HuH-7.5 (cell line): ENCODE results near the gene NKAIN1.
A peak's percentile ranks its signal among the peaks of the same experiment; 100 is the strongest.
"Not testable (repeated sequence)": the region's sequence is repeated elsewhere in the genome, so short reads cannot be mapped to it uniquely, and the experiment has no call there.

Experiments used
- DNase-seq: peaks from one replicate; pipeline ENCODE4 v3.0.0; 2011; ENCODE audit warnings: low spot score

The NKAIN1 gene

GRCh38 chr1:31239653-31240241 lies at the start of gene NKAIN1:
NKAIN1 (minus strand) TSS chr1:31239887; CDS start chr1:31239547, 340 bp downstream.
- DNase-seq, result peak; percentile 58

DNA sequence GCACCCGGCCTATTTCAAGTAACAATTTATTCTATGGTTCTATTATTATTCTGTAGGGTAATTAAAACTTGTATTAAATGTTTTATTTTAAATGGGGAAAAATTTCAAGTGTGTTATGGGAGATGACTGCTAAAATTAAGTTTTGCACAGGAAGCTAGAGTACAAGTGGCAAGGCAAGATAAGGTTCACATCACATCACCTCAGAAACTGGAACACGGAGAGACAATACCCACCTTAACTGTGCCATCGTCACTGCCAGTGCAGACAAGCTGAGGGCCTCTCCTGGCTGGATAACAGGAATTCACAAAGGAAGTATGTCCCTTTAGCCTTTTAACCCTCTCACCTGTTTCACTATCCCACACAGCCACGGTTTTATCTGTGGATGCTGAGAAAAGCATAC lies 49.3 kb upstream of the NKAIN1 start:
- DNase-seq, result no peak

- not testable (repeated sequence) for DNase-seq
These were observed 48.1 kb upstream of the NKAIN1 start for GRCh38 chr1:31287791-31288190.

DNA sequence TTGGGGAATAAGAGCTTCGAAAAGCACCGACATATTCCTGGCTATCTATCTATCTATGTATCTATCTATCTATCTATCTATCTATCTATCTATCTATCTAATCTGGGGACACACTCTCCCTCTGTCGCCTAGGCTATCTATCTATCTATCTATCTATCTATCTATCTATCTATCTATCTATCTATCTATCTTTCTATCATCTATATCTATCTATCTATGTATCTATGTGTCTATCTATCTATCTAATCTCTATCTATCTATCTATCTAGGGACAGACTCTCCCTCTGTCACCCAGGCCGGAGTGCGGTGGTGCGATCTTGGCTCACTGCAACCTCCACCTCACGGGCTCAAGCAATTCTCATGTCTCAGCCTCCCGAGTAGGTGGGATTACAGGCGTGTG lies 42.7 kb upstream of the NKAIN1 start:
- not testable (repeated sequence) for DNase-seq

- no peak for DNase-seq
These were observed 33.9 kb upstream of the NKAIN1 start for GRCh38 chr1:31273619-31274018.

DNA sequence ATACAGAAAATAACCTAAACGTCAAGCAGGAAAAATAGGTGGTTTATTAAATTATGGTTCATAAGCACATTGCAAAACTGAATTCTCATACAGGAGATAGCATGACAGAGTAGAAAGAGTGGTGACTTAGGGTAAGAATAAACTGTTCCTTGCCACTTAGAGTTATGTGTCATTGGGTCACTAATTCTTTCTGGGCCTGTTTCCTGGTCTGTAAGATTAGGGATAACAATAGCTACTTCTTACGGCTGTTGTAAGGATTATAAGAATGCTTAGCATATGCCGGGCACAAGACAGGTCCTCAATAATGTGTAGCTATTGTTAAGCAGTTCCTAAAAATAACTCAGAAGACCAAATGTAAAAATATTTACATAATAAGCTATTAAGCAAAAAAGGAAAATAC lies 32.7 kb upstream of the NKAIN1 start:
- no peak for DNase-seq

DNA sequence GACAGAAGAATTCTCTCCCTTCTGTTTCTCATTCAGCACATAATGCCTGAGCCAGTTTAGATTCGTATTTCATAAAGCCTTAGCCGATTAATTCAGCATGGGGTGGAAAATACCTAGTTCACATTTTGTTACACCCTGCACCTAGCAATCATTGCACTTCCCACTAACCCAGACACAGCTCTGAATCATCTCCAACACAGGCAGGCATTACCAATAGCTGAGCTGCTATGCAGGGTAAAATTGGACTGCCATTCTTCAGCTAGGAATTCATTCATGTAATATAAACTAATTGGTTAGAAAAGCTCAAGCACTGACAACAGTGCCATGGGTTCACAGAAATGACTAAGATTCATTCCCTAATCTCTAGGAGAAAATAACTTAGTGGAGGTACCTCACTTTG lies 26.9 kb upstream of the NKAIN1 start:
- no peak for DNase-seq

GRCh38 chr1:31264790-31265386 lies 25.2 kb upstream of the NKAIN1 start:
- no peak for DNase-seq

- no peak for DNase-seq
These were observed 23.7 kb upstream of the NKAIN1 start for GRCh38 chr1:31263408-31263807.

DNA sequence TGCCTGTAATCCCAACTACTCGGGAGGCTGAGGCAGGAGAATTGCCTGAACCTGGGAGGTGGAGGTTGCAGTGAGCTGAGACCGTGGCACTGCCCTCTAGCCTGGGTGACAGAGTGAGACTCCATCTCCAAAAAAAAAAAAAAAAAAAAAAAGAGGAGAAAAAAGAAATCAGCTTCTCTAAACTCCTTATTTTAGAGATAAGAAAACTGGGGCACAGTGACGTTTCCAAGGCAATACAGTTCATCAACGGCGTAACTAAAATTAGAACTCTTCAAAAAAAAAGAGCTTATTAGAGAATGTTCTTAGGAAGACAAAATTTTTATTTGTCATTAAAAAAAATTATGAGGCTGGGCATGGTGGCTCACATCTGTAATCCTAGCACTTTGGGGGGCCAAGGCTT lies 22.7 kb upstream of the NKAIN1 start:
- DNase-seq, result not testable (repeated sequence)

DNA sequence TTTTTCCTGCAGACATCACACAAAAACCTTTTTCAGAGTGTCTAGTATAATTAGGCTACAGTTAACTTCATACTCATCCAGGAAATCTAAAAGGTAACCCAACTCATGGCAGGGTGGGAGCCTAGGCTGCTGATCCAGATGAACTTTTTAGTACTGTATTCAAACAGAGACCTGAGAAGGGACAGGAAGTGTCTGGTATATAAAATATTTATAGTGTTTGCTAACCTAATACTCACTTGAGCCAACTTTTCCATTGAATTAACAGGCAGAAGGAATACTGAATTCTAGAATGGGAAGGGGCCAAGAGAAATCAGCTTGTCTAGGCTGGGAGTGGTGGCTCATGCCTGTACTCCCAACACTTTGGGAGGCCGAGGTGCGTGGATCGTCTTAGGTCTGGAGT lies 22.2 kb upstream of the NKAIN1 start:
- DNase-seq, result no peak

GRCh38 chr1:31259746-31260145 lies 20.1 kb upstream of the NKAIN1 start:
- no peak for DNase-seq

- no peak for DNase-seq
These were observed 18.9 kb upstream of the NKAIN1 start for GRCh38 chr1:31258581-31258980.

GRCh38 chr1:31257213-31257612 lies 17.5 kb upstream of the NKAIN1 start:
- DNase-seq, result no peak

GRCh38 chr1:31249854-31250253 lies 10.2 kb upstream of the NKAIN1 start:
- no peak for DNase-seq

- no peak for DNase-seq
These were observed 8.6 kb upstream of the NKAIN1 start for GRCh38 chr1:31248276-31248675.

DNA sequence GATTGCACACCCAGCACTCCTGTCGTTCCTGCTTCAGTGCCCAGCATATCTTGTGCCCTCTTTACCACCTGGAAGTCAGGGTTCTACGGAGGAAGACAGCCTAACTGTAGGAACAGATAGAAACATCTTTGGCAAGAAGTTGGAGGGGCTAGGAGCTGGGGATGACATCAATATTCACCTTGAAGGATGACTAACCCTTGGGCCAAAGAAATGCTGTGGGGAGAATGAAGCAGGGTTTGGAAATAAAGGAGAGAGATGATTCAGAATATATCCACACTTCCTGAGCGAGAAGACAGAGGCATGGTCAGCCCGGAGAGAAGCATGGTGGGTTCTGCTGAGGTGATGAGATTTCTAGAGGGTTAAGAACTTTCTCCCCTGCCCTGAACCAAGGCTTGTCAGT lies 4.6 kb upstream of the NKAIN1 start:
- DNase-seq, result no peak

- DNase-seq, result no peak
These were observed 4.0 kb upstream of the NKAIN1 start for GRCh38 chr1:31243501-31244286.

DNA sequence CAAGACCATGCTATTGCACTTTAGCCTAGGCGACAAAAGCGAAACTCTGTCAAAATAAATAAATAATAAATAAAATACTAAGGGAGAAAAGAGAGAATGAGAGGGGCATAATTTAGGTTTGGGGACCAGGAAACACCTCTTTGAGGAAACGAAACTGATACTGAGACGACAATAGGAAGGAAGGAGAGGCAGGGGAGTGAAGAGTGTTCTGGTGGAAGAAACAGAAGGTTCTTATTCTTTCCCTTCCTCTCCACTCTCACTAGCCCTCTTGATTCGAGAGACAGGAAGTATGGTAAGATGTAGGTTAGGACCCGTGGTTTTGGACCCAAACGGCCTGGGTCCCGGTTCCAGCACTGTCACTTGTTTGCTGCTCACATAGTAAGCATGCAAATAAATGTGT lies 1.6 kb upstream of the NKAIN1 start:
- no peak for DNase-seq

- peak; percentile 43 for DNase-seq
These were observed 587 bp downstream of the NKAIN1 start for GRCh38 chr1:31238986-31239613.

DNA sequence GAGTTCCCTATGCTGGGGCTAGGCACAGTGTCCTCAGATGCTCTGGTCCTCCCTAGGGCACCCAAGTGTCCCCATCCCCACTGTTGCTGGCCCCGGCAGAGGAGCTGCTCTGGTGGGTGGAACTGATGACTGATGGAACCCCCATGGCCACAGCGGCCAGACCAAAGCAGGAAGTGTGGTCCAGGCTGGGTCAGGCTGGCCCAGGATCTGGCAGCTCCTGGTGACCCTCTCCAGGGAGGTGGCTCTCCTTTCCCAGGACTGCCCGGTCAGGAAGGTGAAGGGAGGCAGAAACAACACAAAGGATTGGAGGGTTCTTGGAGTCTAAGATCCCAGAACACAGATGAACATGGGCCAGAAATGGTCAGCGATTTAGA lies 1.1 kb downstream of the NKAIN1 start:
- DNase-seq, result no peak

GRCh38 chr1:31234870-31235269 lies 4.8 kb downstream of the NKAIN1 start:
- DNase-seq, result no peak

DNA sequence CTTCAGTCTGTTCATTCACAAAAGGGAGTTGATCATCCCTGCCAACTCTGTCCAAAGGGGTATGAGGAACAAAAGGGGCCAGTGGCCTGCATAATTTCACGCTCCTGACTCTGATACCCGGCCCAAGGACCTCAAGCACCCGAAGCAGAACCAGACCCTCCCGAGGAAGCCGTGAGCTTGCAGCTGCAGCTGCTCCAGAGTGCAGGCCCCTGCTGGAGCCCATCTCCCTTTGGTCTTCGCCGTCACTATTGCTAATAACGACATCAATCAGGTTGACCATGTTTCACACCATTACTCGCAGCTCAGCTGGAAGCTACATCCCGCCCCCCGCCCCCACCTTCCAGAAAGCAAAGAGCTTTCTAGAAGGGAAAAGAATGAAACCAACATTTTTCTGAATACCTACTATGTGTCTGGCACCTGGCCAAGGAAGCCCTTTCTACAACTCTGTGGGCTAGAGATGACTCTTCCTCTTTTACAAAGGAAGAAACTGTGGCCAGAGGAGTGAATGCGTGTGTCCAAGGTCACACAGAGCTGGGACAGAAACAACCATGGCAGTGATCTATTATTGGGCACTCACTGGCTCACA lies 5.5 kb downstream of the NKAIN1 start:
- DNase-seq, result no peak
